MCF 10A (cell line): ENCODE results near the gene PDPR. TPM values are rescaled to one million over a fixed set of nuclear protein-coding genes. Genes with fewer than 3 reads are reported as not detected.
A peak's percentile ranks its signal among the peaks of the same experiment; 100 is the strongest.
"Not testable (repeated sequence)": the region's sequence is repeated elsewhere in the genome, so short reads cannot be mapped to it uniquely, and the experiment has no call there.

Experiments
- BruUV-seq: library from RNA; stranded (reverse); fragments of 400-500 nt; replicated peaks from 2 replicates; lab custom pipeline; 2021; lab: Mats Ljungman, UMichigan
- CTCF ChIA-PET: fragments of 300-600 bp; sonication (Branson Sonifier 250); formaldehyde crosslinking; extraction: SDS; loops from one replicate; lab custom pipeline; 2021; ENCODE audit warnings: antibody characterized with exemption, inconsistent platforms; lab: Yijun Ruan, JAX
- POLR2A ChIA-PET: fragments of 300-600, 350-650 bp; sonication (Branson Sonifier 250); formaldehyde crosslinking; extraction: SDS; loops from one replicate; lab custom pipeline; 2020; ENCODE audit warnings: antibody characterized with exemption, inconsistent platforms; lab: Yijun Ruan, JAX
- DNase-seq: peaks from one replicate; pipeline ENCODE4 v3.0.0-alpha.2; 2018; ENCODE audit not compliant: unreplicated experiment
- H3K27ac Mint-ChIP-seq: one replicate; pipeline ENCODE4 v1.8.0; 2022; ENCODE audit warnings: mild to moderate bottlenecking, low read depth, mixed read lengths; ENCODE audit not compliant: unreplicated experiment
- H3K27me3 Mint-ChIP-seq: one replicate; pipeline ENCODE4 v1.8.0; 2022; ENCODE audit warnings: mixed read lengths; ENCODE audit not compliant: insufficient read depth, unreplicated experiment
- H3K36me3 Mint-ChIP-seq: one replicate; pipeline ENCODE4 v1.8.0; 2022; ENCODE audit warnings: mild to moderate bottlenecking, moderate library complexity, mixed read lengths; ENCODE audit not compliant: insufficient read depth, unreplicated experiment
- H3K4me1 Mint-ChIP-seq: one replicate; pipeline ENCODE4 v1.8.0; 2022; ENCODE audit warnings: mixed read lengths; ENCODE audit not compliant: insufficient read depth, unreplicated experiment
- H3K4me3 Mint-ChIP-seq: one replicate; pipeline ENCODE4 v1.8.0; 2022; ENCODE audit warnings: mild to moderate bottlenecking, moderate library complexity, mixed read lengths; ENCODE audit not compliant: unreplicated experiment
- H3K9me3 Mint-ChIP-seq: one replicate; pipeline ENCODE4 v1.8.0; 2022; ENCODE audit warnings: mixed read lengths; ENCODE audit not compliant: unreplicated experiment
- intact Hi-C: fragments of 100-400 bp; cut with micrococcal nuclease; formaldehyde crosslinking; loops from 2 replicates; pipeline ENCODE4 v1.14.1; 2022
- total RNA-seq: library from RNA; stranded (reverse); gene quantifications from 2 replicates; pipeline ENCODE4 v1.2.3, GENCODE V29; 2022

Gene PDPR
- total RNA-seq, 1 experiment from 2014 or later = 18.8 TPM

DNA sequence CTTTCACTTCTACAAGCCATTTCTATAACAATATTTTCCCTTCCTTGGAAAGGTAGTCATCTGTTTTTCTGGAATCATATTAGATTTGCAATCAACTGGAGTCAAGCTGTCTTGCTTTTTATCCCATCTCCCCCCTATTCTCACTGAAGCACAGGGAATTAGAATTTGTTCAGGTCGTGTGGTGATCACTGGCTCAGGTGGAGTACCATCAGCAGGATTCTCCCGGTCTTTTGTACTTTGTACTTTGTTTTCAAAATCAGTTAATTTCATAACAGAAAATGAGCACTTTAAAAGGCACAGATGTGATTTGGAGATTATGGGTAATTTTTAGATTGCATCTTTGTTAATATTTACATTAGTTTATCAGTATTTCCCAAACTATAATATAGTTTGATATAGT is 26.0 kb upstream of the PDPR start:
- H3K9me3 Mint-ChIP-seq, BruUV-seq, H3K27ac Mint-ChIP-seq, H3K4me1 Mint-ChIP-seq, H3K36me3 Mint-ChIP-seq, H3K27me3 Mint-ChIP-seq, intact Hi-C loops, H3K4me3 Mint-ChIP-seq, POLR2A ChIA-PET, DNase-seq, CTCF ChIA-PET: not testable (repeated sequence)

GRCh38 chr16:70088877-70089276 is 25.3 kb upstream of the PDPR start:
- CTCF ChIA-PET, H3K9me3 Mint-ChIP-seq, H3K27ac Mint-ChIP-seq, H3K36me3 Mint-ChIP-seq, intact Hi-C loops, POLR2A ChIA-PET, DNase-seq, H3K4me3 Mint-ChIP-seq, H3K27me3 Mint-ChIP-seq, H3K4me1 Mint-ChIP-seq, BruUV-seq: not testable (repeated sequence)

- CTCF ChIA-PET, BruUV-seq, H3K27me3 Mint-ChIP-seq, H3K9me3 Mint-ChIP-seq, H3K36me3 Mint-ChIP-seq, POLR2A ChIA-PET, H3K4me1 Mint-ChIP-seq, H3K4me3 Mint-ChIP-seq, intact Hi-C loops, DNase-seq, H3K27ac Mint-ChIP-seq: not testable (repeated sequence)
Measured at GRCh38 chr16:70089289-70089688, 24.8 kb upstream of the PDPR start.

DNA sequence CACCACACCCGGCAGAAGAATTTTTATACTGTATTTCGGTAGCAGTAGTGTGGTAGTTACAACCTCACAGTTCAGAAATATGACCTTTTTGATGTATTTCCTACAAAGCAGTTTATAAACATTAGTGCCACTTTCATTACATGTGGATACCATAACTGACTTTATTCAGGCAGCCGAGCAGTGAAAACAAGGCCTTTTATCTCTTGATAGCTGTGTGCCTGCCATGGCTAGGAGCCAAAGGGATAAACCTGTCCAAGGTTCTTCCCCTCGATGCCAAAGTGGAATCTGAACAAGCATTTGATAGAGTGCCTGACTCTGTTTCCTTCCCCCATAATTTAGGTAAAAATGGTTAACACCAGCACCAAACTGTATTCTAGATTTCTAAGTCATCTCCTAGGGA is 23.0 kb upstream of the PDPR start:
- H3K27me3 Mint-ChIP-seq, H3K4me3 Mint-ChIP-seq, POLR2A ChIA-PET, CTCF ChIA-PET, BruUV-seq, intact Hi-C loops, H3K4me1 Mint-ChIP-seq, H3K27ac Mint-ChIP-seq, DNase-seq, H3K36me3 Mint-ChIP-seq, H3K9me3 Mint-ChIP-seq: not testable (repeated sequence)

GRCh38 chr16:70094096-70094495 is 20.0 kb upstream of the PDPR start:
- intact Hi-C loops, H3K27me3 Mint-ChIP-seq, POLR2A ChIA-PET, H3K4me1 Mint-ChIP-seq, H3K9me3 Mint-ChIP-seq, H3K4me3 Mint-ChIP-seq, DNase-seq, H3K27ac Mint-ChIP-seq, CTCF ChIA-PET, H3K36me3 Mint-ChIP-seq, BruUV-seq: not testable (repeated sequence)

DNA sequence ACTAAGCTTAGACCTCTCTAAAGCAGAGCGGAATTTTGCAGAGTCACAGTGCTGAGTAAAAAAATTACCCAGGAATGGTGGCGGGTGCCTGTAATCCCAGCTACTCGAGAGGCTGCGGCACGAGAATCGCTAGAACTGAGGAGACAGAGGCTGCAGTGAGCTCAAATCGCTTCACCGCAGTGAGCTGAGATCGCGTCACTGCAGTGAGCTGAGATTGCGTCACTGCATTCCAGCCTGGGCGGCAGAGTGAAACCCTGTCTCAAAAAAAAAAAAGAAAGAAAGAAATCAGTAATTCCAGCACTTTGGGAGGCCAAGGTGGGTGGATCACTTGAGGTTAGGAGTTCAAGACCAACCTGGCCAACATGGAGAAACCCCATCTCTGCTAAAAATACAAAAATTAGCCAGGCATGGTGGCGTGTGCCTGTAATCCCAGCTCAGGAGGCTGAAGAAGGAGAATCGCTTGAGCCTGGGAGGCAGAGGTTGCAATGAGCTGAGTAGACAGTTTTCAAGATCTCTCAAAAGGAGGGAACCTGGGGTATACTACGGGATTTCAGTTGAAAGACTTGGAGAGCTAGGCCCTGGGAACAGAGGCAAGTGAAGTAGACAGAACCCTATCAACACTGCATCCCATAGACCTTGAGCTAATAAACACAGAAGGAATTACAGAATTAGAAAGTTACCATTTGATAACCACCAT is 4.4 kb upstream of the PDPR start:
- BruUV-seq, POLR2A ChIA-PET: not testable (repeated sequence)
- CTCF ChIA-PET = interaction anchor here (1.7 kb wide), 1 partner anchor 180 kb away, joined by 5 read pairs; no protein-coding TSS in a partner anchor

DNA sequence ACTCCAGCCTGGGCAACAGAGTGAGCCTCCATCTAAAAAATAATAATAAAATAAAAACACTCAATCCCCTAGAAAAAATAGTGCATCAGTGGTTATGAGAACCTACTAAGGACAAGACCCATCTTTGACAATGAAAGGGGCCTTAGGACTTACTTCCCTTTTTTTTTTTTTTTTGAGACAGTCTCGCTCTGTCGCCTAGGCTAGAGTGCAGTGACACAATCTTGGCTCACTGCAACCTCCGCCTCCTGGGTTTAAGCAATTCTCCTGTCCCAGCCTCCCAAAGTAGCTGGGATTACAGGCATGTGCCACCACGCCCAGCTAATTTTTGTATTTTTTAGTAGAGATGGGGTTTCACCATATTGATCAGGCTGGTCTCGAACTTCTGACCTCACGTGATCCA is 2.0 kb upstream of the PDPR start:
- H3K9me3 Mint-ChIP-seq, H3K27ac Mint-ChIP-seq, DNase-seq, BruUV-seq, H3K4me3 Mint-ChIP-seq, H3K27me3 Mint-ChIP-seq, intact Hi-C loops, H3K4me1 Mint-ChIP-seq, H3K36me3 Mint-ChIP-seq, POLR2A ChIA-PET: not testable (repeated sequence)
- CTCF ChIA-PET = interaction anchor here (0.6 kb wide), 2 partner anchors 10 to 227 kb away, joined by 3 to 4 read pairs; no protein-coding TSS in a partner anchor

More for the DNA sequence above, 4.4 kb upstream of the PDPR start:
- intact Hi-C loops, H3K9me3 Mint-ChIP-seq, H3K4me3 Mint-ChIP-seq, H3K36me3 Mint-ChIP-seq, H3K27me3 Mint-ChIP-seq, H3K4me1 Mint-ChIP-seq, H3K27ac Mint-ChIP-seq: not testable (repeated sequence)
- peak; percentile 22 for DNase-seq

- H3K9me3 Mint-ChIP-seq, H3K36me3 Mint-ChIP-seq, CTCF ChIA-PET, H3K27me3 Mint-ChIP-seq, intact Hi-C loops, DNase-seq: not testable (repeated sequence)
- H3K4me1 Mint-ChIP-seq = peaks cover 12% of the 10 kb centered on the region
- peak overlapping the region; percentile 82 for H3K27ac Mint-ChIP-seq
- peak overlapping the region; percentile 84 for H3K4me3 Mint-ChIP-seq
- BruUV-seq = TSS peak; percentile 88
- POLR2A ChIA-PET = interaction anchor here (1.1 kb wide), 1 partner anchor 48 kb away, joined by 4 read pairs; no protein-coding TSS in a partner anchor
Measured at GRCh38 chr16:70113599-70113981, 542 bp upstream of the PDPR start.

DNA sequence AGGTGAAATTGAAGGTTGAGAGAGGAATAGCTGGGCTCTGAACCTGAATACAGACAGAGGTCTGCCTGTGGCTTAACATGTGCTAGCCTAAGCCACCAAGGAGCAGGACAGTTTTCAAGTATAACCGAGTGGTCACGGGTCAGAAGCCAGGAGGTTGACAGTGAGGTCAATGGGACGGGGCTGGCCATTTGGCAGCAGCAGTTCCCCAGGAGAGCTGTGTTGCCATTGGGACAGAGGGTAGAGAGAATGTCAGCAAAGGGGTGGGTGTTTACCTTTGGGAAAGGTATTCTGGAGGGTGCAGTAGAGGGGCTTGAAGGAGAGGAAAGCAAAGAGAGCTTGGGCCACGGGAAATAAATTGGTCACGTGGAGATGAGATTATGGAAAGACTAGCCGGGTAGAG is 4.2 kb downstream of the PDPR start:
- intact Hi-C loops, H3K27me3 Mint-ChIP-seq, H3K4me3 Mint-ChIP-seq, H3K9me3 Mint-ChIP-seq, H3K27ac Mint-ChIP-seq, POLR2A ChIA-PET, BruUV-seq, DNase-seq: not testable (repeated sequence)
- CTCF ChIA-PET = interaction anchor here (0.6 kb wide), 2 partner anchors 14 to 535 kb away, joined by 3 to 4 read pairs; no protein-coding TSS in a partner anchor
- Mint-ChIP-seq H3K4me1 (peaks cover 12% of the 10 kb centered on the region), H3K36me3 (peaks cover 45% of the 10 kb centered on the region)
